Cardiac muscle cell (in vitro differentiated cells and primary cell): ENCODE data around the gene CYGB. TPM values are rescaled to one million over a fixed set of nuclear protein-coding genes. Genes with fewer than 3 reads are reported as not detected.

Experiments used
- DNase-seq, 2 donors: peaks; one replicate each; pipeline versions ENCODE4 v3.0.0 to v3.0.0-alpha.2; 2010 to 2017; ENCODE audit warnings: low read depth in 1 of 2, low spot score in 1 of 2
- H3K27ac ChIP-seq: fragments of 200-600 bp; sonication (generic); 2 replicates; pipeline ENCODE4 v1.5.1; 2016
- H3K27me3 ChIP-seq: fragments of 200-600 bp; sonication (generic); 2 replicates; pipeline ENCODE4 v1.6.0; 2016; ENCODE audit warnings: control low read depth
- H3K36me3 ChIP-seq: fragments of 200-600 bp; sonication (generic); 2 replicates; pipeline ENCODE4 v1.5.1; 2016; ENCODE audit warnings: control low read depth
- H3K4me1 ChIP-seq: fragments of 200-600 bp; sonication (generic); 2 replicates; pipeline ENCODE4 v1.8.1; 2017; ENCODE audit warnings: low read depth, mild to moderate bottlenecking, mixed run types
- H3K4me3 ChIP-seq: fragments of 200-600 bp; sonication (generic); 2 replicates; pipeline ENCODE4 v1.5.1; 2016; ENCODE audit warnings: mild to moderate bottlenecking
- H3K9me3 ChIP-seq: fragments of 200-600 bp; sonication (generic); 2 replicates; pipeline ENCODE4 v1.5.1; 2017; ENCODE audit warnings: low read depth, mild to moderate bottlenecking, control low read depth
- polyA plus RNA-seq: library from polyadenylated mRNA; unstranded; fragments of >200 nt; fragmentation: Nextera tagmentation; extraction: Ambion mirVana; gene quantifications from 2 replicates; pipeline ENCODE4 v1.2.1, GENCODE V29; 2016
- total RNA-seq: library from RNA; depleted of rRNA; stranded (reverse); fragments of >200 nt; gene quantifications from 2 replicates; pipeline ENCODE4 v1.2.3, GENCODE V29; 2016
- TF ChIP-seq, protein P1 (sequence below): IDR thresholded peaks from 2 replicates; pipeline ENCODE4 v1.5.1; 2012; ENCODE audit warnings: low read depth, mild to moderate bottlenecking, low read length

The CYGB gene
- total and polyA plus RNA-seq, 2 experiments from 2014 or later: 7.4 to 11.9 TPM

GRCh38 chr17:76487451-76488192 lies 49.9 kb downstream of the CYGB start:
- Histone ChIP-seq H3K27me3 (no peaks in the 10 kb centered on the region), H3K36me3 (no peaks in the 10 kb centered on the region), H3K9me3 (no peaks in the 10 kb centered on the region), H3K27ac (no peak overlapping the region), H3K4me1 (no peaks in the 10 kb centered on the region), H3K4me3 (no peak overlapping the region)
- TF ChIP-seq, protein P1, sequence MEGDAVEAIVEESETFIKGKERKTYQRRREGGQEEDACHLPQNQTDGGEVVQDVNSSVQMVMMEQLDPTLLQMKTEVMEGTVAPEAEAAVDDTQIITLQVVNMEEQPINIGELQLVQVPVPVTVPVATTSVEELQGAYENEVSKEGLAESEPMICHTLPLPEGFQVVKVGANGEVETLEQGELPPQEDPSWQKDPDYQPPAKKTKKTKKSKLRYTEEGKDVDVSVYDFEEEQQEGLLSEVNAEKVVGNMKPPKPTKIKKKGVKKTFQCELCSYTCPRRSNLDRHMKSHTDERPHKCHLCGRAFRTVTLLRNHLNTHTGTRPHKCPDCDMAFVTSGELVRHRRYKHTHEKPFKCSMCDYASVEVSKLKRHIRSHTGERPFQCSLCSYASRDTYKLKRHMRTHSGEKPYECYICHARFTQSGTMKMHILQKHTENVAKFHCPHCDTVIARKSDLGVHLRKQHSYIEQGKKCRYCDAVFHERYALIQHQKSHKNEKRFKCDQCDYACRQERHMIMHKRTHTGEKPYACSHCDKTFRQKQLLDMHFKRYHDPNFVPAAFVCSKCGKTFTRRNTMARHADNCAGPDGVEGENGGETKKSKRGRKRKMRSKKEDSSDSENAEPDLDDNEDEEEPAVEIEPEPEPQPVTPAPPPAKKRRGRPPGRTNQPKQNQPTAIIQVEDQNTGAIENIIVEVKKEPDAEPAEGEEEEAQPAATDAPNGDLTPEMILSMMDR: no peak
- no peak for DNase-seq

DNA sequence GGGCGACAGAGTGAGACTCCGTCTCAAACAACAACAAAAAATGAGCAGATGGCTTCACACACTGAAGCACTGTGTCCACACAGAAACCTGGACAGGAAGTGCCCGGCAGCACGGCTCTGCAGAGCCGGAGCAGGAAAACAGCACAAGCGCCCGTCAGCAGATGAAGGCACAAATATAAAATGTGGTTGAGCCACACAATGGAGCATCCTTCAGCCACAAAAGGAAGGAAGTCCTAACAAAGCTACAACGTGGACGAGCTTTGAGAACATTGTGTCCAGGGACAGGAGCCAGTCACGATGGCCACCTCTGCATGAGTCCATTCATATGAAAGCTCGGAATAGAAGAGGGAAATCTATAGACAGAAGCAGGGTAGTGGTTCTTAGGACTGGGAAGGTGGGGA lies 51.9 kb downstream of the CYGB start:
- H3K36me3 ChIP-seq: no peaks in the 10 kb centered on the region
- no peaks in the 10 kb centered on the region for H3K27me3 ChIP-seq
- TF ChIP-seq, protein P1: no peak
- H3K4me3 ChIP-seq: no peak overlapping the region
- peak in 1 of 2 donors; percentile 31 for DNase-seq
- peaks cover 4% of the 10 kb centered on the region for H3K4me1 ChIP-seq
- no peak overlapping the region for H3K27ac ChIP-seq
- H3K9me3 ChIP-seq: no peaks in the 10 kb centered on the region

DNA sequence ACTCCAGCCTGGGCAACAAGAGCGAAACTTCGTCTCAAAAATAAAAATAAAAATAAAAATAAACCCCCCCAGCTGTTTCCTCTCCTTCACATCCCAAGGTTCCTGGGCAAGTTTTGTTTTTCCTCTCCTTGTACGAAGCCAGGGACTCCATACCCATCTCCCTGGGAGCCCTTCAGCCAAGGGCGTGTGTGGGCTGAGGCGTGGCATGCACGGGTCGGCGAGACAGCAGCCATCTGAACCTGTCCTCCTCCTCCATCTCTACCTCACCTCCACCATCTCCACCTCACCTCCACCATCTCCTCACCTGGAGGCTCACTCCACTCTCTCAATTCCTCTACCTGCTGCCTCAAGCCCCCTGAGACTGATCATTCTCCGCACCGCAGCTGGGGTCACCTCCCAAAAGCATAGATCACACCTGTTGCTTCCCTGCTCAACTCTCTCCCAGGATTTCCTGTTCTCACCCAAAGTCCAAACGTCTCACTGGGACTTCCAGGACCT lies 53.2 kb downstream of the CYGB start:
- DNase-seq: no peak
- Histone ChIP-seq H3K36me3 (no peaks in the 10 kb centered on the region), H3K9me3 (no peaks in the 10 kb centered on the region), H3K4me3 (no peak overlapping the region), H3K27ac (no peak overlapping the region), H3K27me3 (no peaks in the 10 kb centered on the region), H3K4me1 (peaks cover 4% of the 10 kb centered on the region)
- TF ChIP-seq, protein P1: no peak

DNA sequence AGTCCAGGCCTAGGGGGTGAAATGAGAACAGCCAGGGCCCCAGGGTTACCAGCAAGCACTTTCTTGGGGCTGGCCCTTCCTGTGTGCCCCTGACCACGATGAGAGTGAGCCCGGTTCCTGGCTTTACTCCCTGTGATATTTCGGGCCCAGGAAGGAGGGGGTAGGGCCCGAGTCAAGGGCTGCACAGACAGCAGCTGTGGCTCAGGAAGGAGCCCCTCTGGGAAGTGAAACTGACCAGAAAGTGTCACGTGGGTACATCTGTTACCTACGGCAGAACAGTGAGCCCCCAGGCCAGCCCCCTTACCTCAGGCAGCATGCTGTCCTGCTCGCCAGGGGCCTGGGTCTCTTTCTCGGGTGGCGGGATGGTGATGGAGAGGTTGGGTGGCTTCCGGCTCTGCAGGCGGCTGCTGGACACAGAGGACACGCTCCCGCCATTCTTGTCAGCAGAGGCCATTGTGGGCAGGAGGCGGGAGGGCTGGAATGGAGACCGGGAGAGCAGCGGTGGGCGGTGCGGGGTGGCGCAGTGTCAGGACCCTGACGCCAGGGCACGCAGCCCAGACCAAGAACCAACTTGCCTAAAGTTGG lies 56.3 kb downstream of the CYGB start:
- H3K27ac ChIP-seq: peak overlapping the region; percentile 81
- H3K4me1 ChIP-seq: peaks cover 4% of the 10 kb centered on the region
- H3K9me3 ChIP-seq: no peaks in the 10 kb centered on the region
- DNase-seq: no peak
- no peaks in the 10 kb centered on the region for H3K36me3 ChIP-seq
- H3K27me3 ChIP-seq: no peaks in the 10 kb centered on the region
- TF ChIP-seq, protein P1: no peak
- H3K4me3 ChIP-seq: no peak overlapping the region

GRCh38 chr17:76480632-76481031 lies 56.9 kb downstream of the CYGB start:
- Histone ChIP-seq H3K4me1 (peaks cover 4% of the 10 kb centered on the region), H3K4me3 (no peak overlapping the region), H3K36me3 (no peaks in the 10 kb centered on the region), H3K27me3 (no peaks in the 10 kb centered on the region), H3K9me3 (no peaks in the 10 kb centered on the region), H3K27ac (peak overlapping the region; percentile 81)
- TF ChIP-seq, protein P1: no peak
- peak; percentile 22 to 46 for DNase-seq
